HepG2 (cell line): Measurements from ENCODE around the gene IFNAR2. TPM values are rescaled to one million over a fixed set of nuclear protein-coding genes. Genes with fewer than 3 reads are reported as not detected.

ENCODE experiments used
- ATAC-seq: fragments of 200-7000 bp; cut with Tn5 transposase; 3 replicates; pipeline ENCODE4 v1.9.1; 2020; ENCODE audit warnings: mild to moderate bottlenecking, moderate library complexity
- BruUV-seq: library from RNA; stranded (reverse); fragments of 400-500 nt; replicated peaks from 2 replicates; lab custom pipeline; 2021; lab: Mats Ljungman, UMichigan
- CTCF ChIA-PET: fragments of 300-600 bp; formaldehyde crosslinking; extraction: SDS; loops from one replicate; lab custom pipeline; 2021; ENCODE audit warnings: low total read pairs, inconsistent platforms, low intra/inter-chr PET ratio; lab: Yijun Ruan, JAX
- POLR2A ChIA-PET: fragments of 350-600 bp; sonication (Branson Sonifier 250); formaldehyde crosslinking; loops from one replicate; lab custom pipeline; 2020; ENCODE audit warnings: antibody characterized with exemption, inconsistent platforms; lab: Yijun Ruan, JAX
- DNase-seq: peaks from one replicate; pipeline ENCODE4 v3.0.0-alpha.2; 2015; ENCODE audit warnings: low spot score
- FAIRE-seq: peaks from 3 replicates; lab custom pipeline; 2011; peaks lifted over from hg19 to GRCh38; lab: Jason Lieb, UNC
- H2AFZ ChIP-seq: one replicate; pipeline ENCODE4 v1.6.1; 2011; ENCODE audit warnings: low read length, inconsistent platforms
- H3K27ac ChIP-seq: fragments of 300-600 bp; 3 replicates; pipeline ENCODE4 v1.8.0; 2011; ENCODE audit warnings: mixed run types, mild to moderate bottlenecking, mixed read lengths, low read length, inconsistent platforms; ENCODE audit not compliant: insufficient read depth; ENCODE audit errors: extremely low read length
- H3K27me3 ChIP-seq, 2 experiments: fragments of 200-600 bp in 1 of 2; 2 replicates in 1 of 2; 3 replicates in 1 of 2; pipeline versions ENCODE4 v1.6.0 to v1.8.0; 2011; ENCODE audit warnings: low read length in 2 of 2, mild to moderate bottlenecking in 2 of 2, moderate library complexity in 2 of 2, inconsistent platforms in 1 of 2; ENCODE audit not compliant: insufficient read depth in 2 of 2, control insufficient read depth in 1 of 2
- H3K36me3 ChIP-seq, 2 experiments: fragments of 200-600 bp in 1 of 2; replicated peaks in 1 of 2; 2 replicates in 1 of 2; 3 replicates in 1 of 2; pipeline versions ENCODE4 v1.5.1 to v1.8.0; 2011; ENCODE audit warnings: low read length in 2 of 2, inconsistent platforms in 1 of 2; ENCODE audit not compliant: insufficient read depth in 2 of 2, control insufficient read depth in 1 of 2
- H3K4me1 ChIP-seq: 2 replicates; pipeline ENCODE4 v1.5.1; 2012; ENCODE audit warnings: low read length, inconsistent platforms; ENCODE audit not compliant: insufficient read depth
- H3K4me2 ChIP-seq: 2 replicates; pipeline ENCODE4 v1.6.0; 2011; ENCODE audit warnings: low read depth, low read length, inconsistent platforms
- H3K4me3 ChIP-seq, 3 experiments: fragments of 200-600 bp in 1 of 3; sonication (generic), shearing (Covaris generic) in 1 of 3; replicated peaks in 1 of 3; 2 replicates each; pipeline ENCODE4 v1.5.1; 2011 to 2016; ENCODE audit warnings: low read length in 3 of 3, inconsistent platforms in 2 of 3, low read depth in 2 of 3, mild to moderate bottlenecking in 2 of 3, control low read depth in 1 of 3, mixed read lengths in 1 of 3; ENCODE audit not compliant: insufficient read depth in 1 of 3
- H3K79me2 ChIP-seq: one replicate; pipeline ENCODE4 v1.6.1; 2011; ENCODE audit warnings: low read length, inconsistent platforms; ENCODE audit not compliant: insufficient read depth
- H3K9ac ChIP-seq: 2 replicates; pipeline ENCODE4 v1.6.0; 2011; ENCODE audit warnings: mild to moderate bottlenecking, low read depth, low read length, inconsistent platforms; ENCODE audit not compliant: insufficient read depth
- H3K9me3 ChIP-seq: 2 replicates; pipeline ENCODE4 v1.5.1; 2012; ENCODE audit warnings: mild to moderate bottlenecking, low read length
- H4K20me1 ChIP-seq: 2 replicates; pipeline ENCODE4 v1.6.0; 2011; ENCODE audit warnings: inconsistent platforms, mild to moderate bottlenecking, low read length, moderate library complexity; ENCODE audit not compliant: insufficient read depth
- EP300 ChIP-seq, 3 experiments: sonication (generic) in 1 of 3; formaldehyde crosslinking in 1 of 3; IDR thresholded peaks; 2 replicates each; pipeline versions ENCODE4 v1.5.1 to v1.6.1; 2011 to 2020; ENCODE audit warnings: low read depth in 2 of 3, low read length in 2 of 3, borderline replicate concordance in 1 of 3, improper control_type of control experiment in 1 of 3, mild to moderate bottlenecking in 1 of 3, missing genetic modification reagents in 1 of 3, moderate library complexity in 1 of 3
- ETV5 ChIP-seq: IDR thresholded peaks from 2 replicates; pipeline ENCODE4 v1.6.1; 2018; ENCODE audit warnings: missing biosample characterization, missing genetic modification reagents, inconsistent platforms, borderline replicate concordance
- FOSL2 ChIP-seq: sonication (generic); formaldehyde crosslinking; IDR thresholded peaks from 2 replicates; pipeline ENCODE4 v1.4.0; 2020; ENCODE audit warnings: missing genetic modification reagents
- GATAD2A ChIP-seq: IDR thresholded peaks from 2 replicates; pipeline ENCODE4 v1.6.1; 2016
- HDAC2 ChIP-seq: sonication (generic); formaldehyde crosslinking; IDR thresholded peaks from 2 replicates; pipeline ENCODE4 v1.4.0; 2020; ENCODE audit warnings: missing genetic modification reagents
- HMG20B ChIP-seq: conservative IDR thresholded peaks from 2 replicates; pipeline ENCODE4 v1.6.1; 2016; ENCODE audit warnings: missing genetic modification reagents, missing compliant biosample characterization
- HNF4A ChIP-seq: sonication (generic); formaldehyde crosslinking; IDR thresholded peaks from 2 replicates; pipeline ENCODE4 v1.4.0; 2020; ENCODE audit warnings: missing genetic modification reagents
- HNRNPH1 ChIP-seq: fragments of 200-400 bp; formaldehyde crosslinking; optimal IDR thresholded peaks from 2 replicates; pipeline ENCODE3; 2017; ENCODE audit warnings: mild to moderate bottlenecking, low read depth, low read length
- HOXA3 ChIP-seq: sonication (generic); formaldehyde crosslinking; IDR thresholded peaks from 2 replicates; pipeline ENCODE4 v1.5.0; 2020; ENCODE audit warnings: missing genetic modification reagents
- JUND ChIP-seq: sonication (generic); formaldehyde crosslinking; IDR thresholded peaks from 2 replicates; pipeline ENCODE4 v1.8.0; 2022; ENCODE audit warnings: mild to moderate bottlenecking, missing genetic modification reagents
- PITX1 ChIP-seq: sonication (generic); formaldehyde crosslinking; IDR thresholded peaks from 2 replicates; pipeline ENCODE4 v1.5.1; 2020; ENCODE audit warnings: mild to moderate bottlenecking, missing genetic modification reagents
- PRPF4 ChIP-seq: fragments of 200-400 bp; formaldehyde crosslinking; IDR thresholded peaks from 2 replicates; pipeline ENCODE4 v1.6.1; 2016; ENCODE audit warnings: low read length, low read depth; ENCODE audit not compliant: poor library complexity, severe bottlenecking
- SOX13 ChIP-seq, 3 experiments: fragments of 450-650 bp in 1 of 3; sonication (generic) in 1 of 3; formaldehyde crosslinking in 1 of 3; IDR thresholded peaks in 2 of 3; conservative IDR thresholded peaks in 1 of 3; 2 replicates each; pipeline versions ENCODE4 v1.5.0 to v1.6.1; 2016 to 2020; ENCODE audit warnings: antibody characterized with exemption in 1 of 3, mild to moderate bottlenecking in 1 of 3, missing compliant biosample characterization in 1 of 3, missing genetic modification reagents in 1 of 3, moderate library complexity in 1 of 3
- XRCC5 ChIP-seq: fragments of 200-400 bp; formaldehyde crosslinking; optimal IDR thresholded peaks from 2 replicates; pipeline ENCODE3; 2017; ENCODE audit warnings: mild to moderate bottlenecking, low read length
- ZNF205 ChIP-seq: IDR thresholded peaks from 2 replicates; pipeline ENCODE4 v1.6.1; 2018; ENCODE audit warnings: missing biosample characterization, missing genetic modification reagents
- ZNF382 ChIP-seq: sonication (generic); formaldehyde crosslinking; IDR thresholded peaks from 2 replicates; pipeline ENCODE4 v1.5.0; 2020; ENCODE audit warnings: missing genetic modification reagents, mild to moderate bottlenecking, borderline replicate concordance
- ZNF644 ChIP-seq: IDR thresholded peaks from 2 replicates; pipeline ENCODE4 v1.6.1; 2016; ENCODE audit warnings: low read depth
- WGBS: methylation state at CpG from one replicate; pipeline ENCODE4 v1.1.6; 2017; ENCODE audit warnings: low lambda C conversion rate; 5-methylcytosine and 5-hydroxymethylcytosine counted together
- in situ Hi-C: cut with HindIII; loops from 2 replicates; pipeline ENCODE4 v1.10.0; 2017; ENCODE audit warnings: low pct_unique_long_range_greater_than_20kb; ENCODE audit not compliant: extremely low pct_ligation_motif_present
- intact Hi-C: fragments of 100-400 bp; cut with micrococcal nuclease; formaldehyde crosslinking; loops from one replicate; pipeline ENCODE4 v1.10.0; 2022; ENCODE audit not compliant: unreplicated experiment
- polyA plus RNA-seq, 8 experiments: library from polyadenylated mRNA; depleted of rRNA in 3 of 8; stranded (reverse) in 7 of 8; unstranded in 1 of 8; fragments of >200 nt; fragmentation: Illumina TruSeq in 4 of 8; extraction: Trizol in 4 of 8; gene quantifications; 2 replicates each; pipeline versions ENCODE4 v1.2.1 to v1.2.3, GENCODE V29; 2011 to 2016; ENCODE audit warnings: low read depth in 4 of 8, missing spikeins in 1 of 8, mixed read lengths in 1 of 8; ENCODE audit not compliant: insufficient read depth in 1 of 8
- total RNA-seq, 5 experiments: library from RNA; depleted of rRNA; stranded (reverse); fragments of >200 nt; fragmentation: Illumina TruSeq; extraction: Trizol; gene quantifications; 2 replicates each; pipeline ENCODE4 v1.2.3, GENCODE V29; 2016; ENCODE audit warnings: low read depth in 1 of 5
- TF ChIP-seq, protein P1 (sequence below): sonication (generic); formaldehyde crosslinking; IDR thresholded peaks from 2 replicates; pipeline ENCODE4 v1.4.0; 2020; ENCODE audit warnings: missing genetic modification reagents
- TF ChIP-seq, protein P2 (sequence below): sonication (generic); formaldehyde crosslinking; IDR thresholded peaks from 2 replicates; pipeline ENCODE4 v1.8.1; 2023; ENCODE audit warnings: missing genetic modification reagents, mild to moderate bottlenecking, borderline replicate concordance
- TF ChIP-seq, protein P3 (sequence below): IDR thresholded peaks from 2 replicates; pipeline ENCODE4 v1.6.1; 2016; ENCODE audit warnings: missing compliant biosample characterization, missing genetic modification reagents, borderline replicate concordance

IFNAR2 gene
- total and polyA plus RNA-seq, 2 of the 13 experiments (the other 11 are each of a cell fraction or from before 2014, with no cell fraction given) = 5.1 to 24.1 TPM

DNA sequence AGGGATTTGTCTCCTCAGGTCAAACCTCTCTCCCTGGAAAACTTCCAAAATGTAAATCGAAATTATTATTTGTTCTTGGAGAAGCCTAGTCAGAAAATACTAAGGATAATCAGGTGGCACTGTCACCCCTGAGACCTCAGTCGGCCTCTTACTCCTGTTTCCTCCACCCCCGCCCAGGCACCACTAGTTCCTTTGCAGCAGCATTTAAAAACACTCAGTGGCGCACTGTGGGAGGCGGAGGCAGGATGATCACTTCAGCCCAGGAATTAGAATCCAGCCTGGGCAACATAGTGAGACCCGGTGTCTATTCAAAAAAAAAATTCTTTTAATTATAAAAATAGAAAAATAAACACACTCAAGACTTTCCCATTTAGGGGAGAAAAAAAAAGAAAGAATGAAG is 18.0 kb upstream of the IFNAR2 start (continued):
- no peak for TF ChIP-seq HNRNPH1
- TF ChIP-seq ZNF382 (CRISPR knock-in tag) = no peak
- TF ChIP-seq HMG20B (CRISPR knock-in tag) = no peak

DNA sequence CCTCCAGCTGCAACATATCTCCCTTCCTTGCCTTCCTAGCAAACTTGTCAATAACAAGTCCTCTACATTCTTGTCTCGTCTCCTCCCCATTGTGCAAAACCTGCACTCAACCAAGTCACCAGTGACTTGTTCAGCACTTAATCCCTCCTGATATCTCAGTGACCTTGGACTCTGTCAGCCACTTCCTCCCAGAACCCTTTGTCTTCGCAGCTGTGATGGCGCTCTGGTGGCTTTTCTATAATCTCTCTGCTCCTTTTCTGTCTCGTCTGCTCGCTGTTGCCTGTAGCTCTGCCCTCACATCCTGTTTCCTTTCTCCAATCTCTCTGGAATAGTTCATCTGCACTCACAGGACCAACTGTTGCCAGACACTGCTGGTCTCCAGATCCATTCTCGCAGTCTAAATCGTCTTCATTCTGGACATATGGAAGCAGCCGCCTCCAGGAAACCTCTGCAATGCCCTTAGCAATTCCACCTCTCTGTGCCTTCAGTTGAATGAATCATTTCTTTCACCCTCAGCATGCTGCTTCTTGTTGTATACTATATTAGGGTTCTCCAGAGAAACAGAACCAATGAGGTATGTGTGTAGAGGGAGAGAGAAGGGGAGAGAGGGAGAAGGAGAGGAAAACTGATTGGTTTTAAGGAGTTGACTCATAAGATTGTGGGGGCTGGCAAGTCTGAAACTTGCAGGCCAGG is 17.4 kb upstream of the IFNAR2 start:
- ChIA-PET CTCF (no interaction called here), POLR2A (interaction anchor here (1.7 kb wide), 1 partner anchor 14 kb away, joined by 7 read pairs; no protein-coding TSS in a partner anchor)
- Histone ChIP-seq H3K4me1 (peaks cover 62% of the 10 kb centered on the region), H3K27me3 (no peaks in the 10 kb centered on the region), H3K9ac (no peak overlapping the region), H3K27ac (peak overlapping the region; percentile 24), H2AFZ (peak overlapping the region; percentile 74), H3K4me2 (peak overlapping the region; percentile 92), H3K79me2 (no peaks in the 10 kb centered on the region), H3K9me3 (peaks cover 8% of the 10 kb centered on the region; the same call in 1 of the 2 replicates), H3K4me3 (peak overlapping the region in 2 of 3 experiments; percentile 41 to 49; a peak in 3 of 6 replicates), H4K20me1 (no peaks in the 10 kb centered on the region), H3K36me3 (no peaks in the 10 kb centered on the region)
- no peak for DNase-seq
- intact Hi-C loops = no loop called here
- in situ Hi-C loops = no loop called here
- FAIRE-seq = peak; percentile 42
- no TSS peak for BruUV-seq
- WGBS = 25% methylated on average over 8 of the region's 8 CpGs
- peak; percentile 67 for ATAC-seq
- TF ChIP-seq HDAC2 (CRISPR knock-in tag) (peak; percentile 43; the same call in 1 of the 2 replicates), ZNF644 (CRISPR knock-in tag) (peak; percentile 59; the same call in 1 of the 2 replicates), XRCC5 (peak; percentile 17), PRPF4 (no peak), EP300 (IDR thresholded peaks at IDR 0.05; ENCODE audit: low read depth in 2 of 2, low read length in 2 of 2) (peak in 1 of 2 experiments; percentile 28; a peak in 1 of 4 replicates), EP300 (CRISPR knock-in tag; IDR thresholded peaks at IDR 0.05; ENCODE audit: borderline replicate concordance) (no peak), ZNF205 (CRISPR knock-in tag) (0 out of 2 replicates have a peak, but pooled peaks have one; percentile 29), HOXA3 (CRISPR knock-in tag) (0 out of 2 replicates have a peak, but pooled peaks have one; percentile 29), PITX1 (peak; percentile 42; the same call in 1 of the 2 replicates), JUND (CRISPR knock-in tag) (no peak), SOX13 (IDR thresholded peaks at IDR 0.05) (no peak), SOX13 (CRISPR knock-in tag; conservative IDR thresholded peaks at IDR 0.05 in 1 of 2, IDR thresholded peaks at IDR 0.05 in 1 of 2) (peak in 1 of 2 experiments; percentile 51; a peak in 2 of 4 replicates), FOSL2 (CRISPR knock-in tag) (peak; percentile 34; the same call in 1 of the 2 replicates), HNF4A (CRISPR knock-in tag) (peak; percentile 66), ETV5 (CRISPR knock-in tag) (peak; percentile 40; the same call in 1 of the 2 replicates), GATAD2A (peak; percentile 63)
- TF ChIP-seq, protein P1, sequence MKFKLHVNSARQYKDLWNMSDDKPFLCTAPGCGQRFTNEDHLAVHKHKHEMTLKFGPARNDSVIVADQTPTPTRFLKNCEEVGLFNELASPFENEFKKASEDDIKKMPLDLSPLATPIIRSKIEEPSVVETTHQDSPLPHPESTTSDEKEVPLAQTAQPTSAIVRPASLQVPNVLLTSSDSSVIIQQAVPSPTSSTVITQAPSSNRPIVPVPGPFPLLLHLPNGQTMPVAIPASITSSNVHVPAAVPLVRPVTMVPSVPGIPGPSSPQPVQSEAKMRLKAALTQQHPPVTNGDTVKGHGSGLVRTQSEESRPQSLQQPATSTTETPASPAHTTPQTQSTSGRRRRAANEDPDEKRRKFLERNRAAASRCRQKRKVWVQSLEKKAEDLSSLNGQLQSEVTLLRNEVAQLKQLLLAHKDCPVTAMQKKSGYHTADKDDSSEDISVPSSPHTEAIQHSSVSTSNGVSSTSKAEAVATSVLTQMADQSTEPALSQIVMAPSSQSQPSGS (CRISPR knock-in tag) = no peak
- TF ChIP-seq, protein P2, sequence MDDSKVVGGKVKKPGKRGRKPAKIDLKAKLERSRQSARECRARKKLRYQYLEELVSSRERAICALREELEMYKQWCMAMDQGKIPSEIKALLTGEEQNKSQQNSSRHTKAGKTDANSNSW = no peak
- TF ChIP-seq, protein P3, sequence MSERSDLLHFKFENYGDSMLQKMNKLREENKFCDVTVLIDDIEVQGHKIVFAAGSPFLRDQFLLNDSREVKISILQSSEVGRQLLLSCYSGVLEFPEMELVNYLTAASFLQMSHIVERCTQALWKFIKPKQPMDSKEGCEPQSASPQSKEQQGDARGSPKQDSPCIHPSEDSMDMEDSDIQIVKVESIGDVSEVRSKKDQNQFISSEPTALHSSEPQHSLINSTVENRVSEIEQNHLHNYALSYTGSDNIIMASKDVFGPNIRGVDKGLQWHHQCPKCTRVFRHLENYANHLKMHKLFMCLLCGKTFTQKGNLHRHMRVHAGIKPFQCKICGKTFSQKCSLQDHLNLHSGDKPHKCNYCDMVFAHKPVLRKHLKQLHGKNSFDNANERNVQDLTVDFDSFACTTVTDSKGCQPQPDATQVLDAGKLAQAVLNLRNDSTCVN = peak; percentile 27; the same call in 1 of the 2 replicates
